HG03442 (cell line): ENCODE results near the gene PIM2.
"Not testable (repeated sequence)": the region's sequence is repeated elsewhere in the genome, so short reads cannot be mapped to it uniquely, and the experiment has no call there.

Experiments
- ATAC-seq: cut with Tn5 transposase; IDR thresholded peaks from one replicate; pipeline ENCODE4 v1.9.1; 2021; ENCODE audit warnings: mild to moderate bottlenecking, moderate library complexity; ENCODE audit not compliant: unreplicated experiment

Gene PIM2

DNA sequence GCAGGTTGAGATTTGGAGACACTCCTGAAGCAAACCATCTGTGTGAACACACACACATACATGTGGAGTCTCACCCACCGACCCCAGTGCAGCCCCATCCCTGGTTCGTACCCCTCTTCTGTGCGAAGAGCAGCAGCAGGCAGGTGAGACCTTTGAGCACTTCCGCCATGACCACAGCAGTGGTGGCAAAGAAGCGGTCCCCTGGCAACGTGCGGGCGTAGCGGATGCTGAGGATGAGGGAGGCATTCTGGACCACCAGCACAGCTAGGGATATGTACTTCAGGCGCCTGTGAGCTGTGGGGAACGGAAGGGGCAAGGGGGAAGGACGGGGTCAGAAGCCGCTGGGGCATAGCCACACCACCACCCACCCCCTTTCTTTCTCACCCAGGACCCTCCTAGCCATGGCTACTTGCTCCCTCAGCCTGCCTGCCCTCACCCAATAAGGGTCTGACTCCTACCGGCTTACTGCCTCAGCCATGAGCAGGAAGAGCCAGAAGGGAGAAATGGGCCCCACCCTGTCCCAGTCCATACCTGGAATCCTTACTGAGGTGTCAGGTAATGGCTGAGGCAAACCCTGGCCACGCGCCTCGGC is 9.0 kb downstream of the PIM2 start:
- no peak for ATAC-seq

DNA sequence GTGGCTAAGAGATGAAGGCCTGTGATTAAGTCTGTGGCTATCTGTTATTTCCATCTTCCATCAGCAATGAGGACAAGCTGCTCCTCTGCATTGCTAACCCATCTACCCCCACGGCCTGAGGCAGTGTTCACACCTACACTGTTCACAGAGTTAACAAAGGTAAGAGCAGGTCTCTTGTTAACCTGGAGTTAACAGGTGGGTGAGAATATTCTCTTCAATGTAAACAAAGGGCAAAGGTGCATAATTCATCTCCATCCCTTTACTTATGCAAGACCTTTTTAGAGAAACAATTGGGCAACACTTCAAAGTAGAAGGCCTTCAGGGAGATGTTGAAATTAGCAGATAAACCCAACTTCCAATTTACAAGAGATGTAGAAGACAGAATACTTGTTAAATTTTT is 10.2 kb downstream of the PIM2 start:
- ATAC-seq: no peak

DNA sequence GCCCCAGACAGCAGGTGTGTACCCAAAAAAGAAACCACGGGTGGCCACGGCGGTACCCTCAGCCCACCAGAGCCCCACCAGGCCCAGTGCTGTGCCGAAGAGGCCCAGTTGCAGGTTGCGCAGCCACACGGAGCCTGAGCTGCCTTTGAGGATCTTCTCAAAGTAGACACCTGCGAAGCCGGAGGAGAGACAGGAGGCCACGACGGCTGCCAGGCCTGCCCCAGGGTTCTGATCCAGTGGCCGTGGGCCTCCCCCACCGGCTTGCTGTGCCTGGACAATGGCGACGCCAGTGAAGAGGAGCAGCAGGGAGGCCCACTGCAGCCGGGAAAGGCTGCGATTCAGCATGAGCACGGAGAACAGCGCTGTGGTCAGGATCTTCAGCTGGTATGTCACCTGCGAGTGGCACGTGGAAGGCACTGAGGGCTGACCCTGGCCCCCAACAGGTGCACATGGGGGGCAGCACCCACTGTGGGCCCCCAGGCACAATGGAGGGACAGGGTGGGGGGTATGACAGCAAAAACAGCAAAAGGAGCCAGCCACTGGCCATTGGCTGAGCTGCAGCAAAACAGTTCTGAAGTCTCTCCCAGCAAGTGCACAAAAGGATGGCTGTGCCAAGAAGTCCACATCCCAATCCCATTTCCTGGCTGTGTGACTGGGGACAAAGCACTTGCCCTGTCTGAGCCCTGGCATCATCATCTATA is 13.6 kb downstream of the PIM2 start:
- ATAC-seq: no peak

DNA sequence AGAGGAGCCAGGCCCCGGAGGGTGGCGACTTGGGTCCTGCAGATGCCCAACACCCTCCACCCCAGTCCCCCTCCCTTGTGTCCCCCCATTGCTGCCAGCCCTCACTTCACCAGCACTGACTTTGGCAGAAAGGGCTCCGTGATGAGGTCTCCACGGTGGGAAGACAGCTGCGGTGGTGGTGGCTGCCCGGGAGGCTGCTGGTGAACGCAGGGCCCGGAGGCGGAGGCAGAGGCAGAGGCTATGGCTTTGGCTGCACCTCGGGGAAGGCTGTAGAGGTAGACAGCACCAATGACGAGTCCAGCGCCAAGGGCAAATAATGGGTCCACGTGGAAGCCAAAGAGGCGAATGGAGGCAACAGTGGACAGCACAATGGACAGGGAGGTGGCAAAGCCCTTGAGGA is 14.2 kb downstream of the PIM2 start:
- no peak for ATAC-seq

DNA sequence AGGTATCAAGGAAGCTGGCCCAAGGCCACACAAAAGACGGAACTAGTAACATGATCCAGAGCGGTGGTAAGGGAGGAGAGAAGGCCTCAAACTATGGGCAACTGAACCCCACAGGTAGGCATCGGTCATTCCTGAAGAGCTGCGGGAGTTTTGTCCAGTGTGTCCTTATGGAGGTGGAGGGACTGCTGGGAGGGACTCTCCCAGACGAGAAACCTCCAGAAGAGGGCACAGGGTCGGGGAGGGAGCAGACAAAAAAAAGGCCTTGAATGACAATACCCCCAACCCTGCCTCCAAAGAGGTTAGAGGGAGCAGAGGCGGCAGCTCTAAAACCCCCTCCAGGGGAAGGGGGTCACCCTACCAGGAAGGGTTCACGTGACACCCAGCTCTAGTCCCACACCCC is 14.6 kb downstream of the PIM2 start:
- no peak for ATAC-seq

DNA sequence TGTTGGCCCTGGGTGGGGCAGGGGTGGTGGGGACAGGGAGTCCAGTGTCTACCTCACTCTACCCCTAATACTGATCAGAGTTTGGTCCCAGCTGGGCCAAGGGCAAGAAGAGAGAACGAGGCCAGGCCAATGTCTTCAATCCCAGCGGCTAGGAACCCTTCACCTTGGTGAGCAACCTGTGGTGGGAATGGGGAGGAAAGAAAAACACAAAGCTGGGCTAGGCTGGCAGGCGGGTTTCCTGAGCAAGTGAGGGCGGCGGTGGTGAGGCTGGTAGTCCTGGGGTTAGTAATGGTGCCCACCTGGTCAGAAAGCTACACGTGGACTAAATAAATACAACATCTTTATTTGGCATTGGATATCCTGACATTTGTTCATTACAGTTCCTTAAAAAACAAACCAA is 15.5 kb downstream of the PIM2 start:
- ATAC-seq: no peak

DNA sequence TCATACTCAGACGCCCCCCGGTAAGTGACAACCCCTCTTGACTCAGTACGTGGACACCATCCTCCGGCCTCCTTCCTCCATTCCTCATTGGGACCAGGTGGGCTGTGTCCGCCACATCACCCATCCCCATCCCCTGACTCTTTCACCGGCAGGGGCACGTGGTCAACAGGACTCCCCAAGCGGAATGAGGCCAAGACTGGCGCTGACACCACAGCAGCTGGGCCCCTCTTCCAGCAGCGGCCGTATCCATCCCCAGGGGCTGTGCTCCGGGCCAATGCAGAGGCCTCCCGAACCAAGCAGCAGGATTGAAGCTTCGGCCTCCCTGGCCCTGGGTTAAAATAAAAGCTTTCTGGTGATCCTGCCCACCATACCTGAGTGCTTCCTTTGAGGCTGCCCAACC is 16.0 kb downstream of the PIM2 start:
- no peak for ATAC-seq

DNA sequence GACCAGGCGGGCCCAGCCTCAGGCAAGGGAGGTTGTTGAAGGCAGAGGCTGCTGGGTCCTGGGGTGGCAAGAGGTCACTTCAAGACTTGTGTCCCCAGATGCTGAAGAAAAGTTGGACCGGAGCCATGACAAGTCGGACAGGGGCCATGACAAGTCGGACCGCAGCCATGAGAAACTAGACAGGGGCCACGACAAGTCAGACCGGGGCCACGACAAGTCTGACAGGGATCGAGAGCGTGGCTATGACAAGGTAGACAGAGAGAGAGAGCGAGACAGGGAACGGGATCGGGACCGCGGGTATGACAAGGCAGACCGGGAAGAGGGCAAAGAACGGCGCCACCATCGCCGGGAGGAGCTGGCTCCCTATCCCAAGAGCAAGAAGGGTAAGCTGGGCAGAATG is 16.7 kb downstream of the PIM2 start:
- no peak for ATAC-seq

DNA sequence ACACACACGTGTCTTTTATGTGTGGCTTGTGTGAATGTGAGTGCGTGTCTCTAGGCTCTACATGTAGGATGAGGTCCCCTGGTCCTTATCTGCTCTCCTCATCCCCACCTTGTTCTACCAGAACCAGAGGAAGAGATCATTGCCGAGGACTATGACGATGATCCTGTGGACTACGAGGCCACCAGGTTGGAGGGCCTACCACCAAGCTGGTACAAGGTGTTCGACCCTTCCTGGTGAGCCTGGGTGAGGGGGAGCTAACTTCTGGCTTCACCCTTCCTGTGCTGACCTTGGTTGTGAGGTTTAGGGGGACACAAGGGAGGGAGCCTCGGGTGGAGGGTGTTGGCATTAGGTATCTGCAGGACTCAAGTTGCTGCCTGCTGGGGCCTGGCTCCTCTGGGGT is 17.8 kb downstream of the PIM2 start:
- no peak for ATAC-seq

DNA sequence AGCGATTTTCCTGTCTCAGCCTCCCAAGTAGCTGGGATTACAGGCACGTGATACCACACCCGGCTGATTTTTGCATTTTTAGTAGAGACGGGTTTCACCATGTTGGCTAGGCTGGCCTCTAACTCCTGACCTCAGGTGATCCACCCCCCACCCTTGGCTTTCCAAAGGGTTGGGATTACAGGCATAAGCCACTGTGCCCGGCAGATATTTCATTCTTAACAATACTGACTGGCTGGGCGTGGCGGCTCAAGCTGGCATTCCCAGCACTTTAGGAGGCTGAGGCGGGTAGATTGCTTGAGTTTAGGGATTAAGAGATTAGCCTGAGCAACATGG is 19.8 kb downstream of the PIM2 start:
- ATAC-seq: no peak

DNA sequence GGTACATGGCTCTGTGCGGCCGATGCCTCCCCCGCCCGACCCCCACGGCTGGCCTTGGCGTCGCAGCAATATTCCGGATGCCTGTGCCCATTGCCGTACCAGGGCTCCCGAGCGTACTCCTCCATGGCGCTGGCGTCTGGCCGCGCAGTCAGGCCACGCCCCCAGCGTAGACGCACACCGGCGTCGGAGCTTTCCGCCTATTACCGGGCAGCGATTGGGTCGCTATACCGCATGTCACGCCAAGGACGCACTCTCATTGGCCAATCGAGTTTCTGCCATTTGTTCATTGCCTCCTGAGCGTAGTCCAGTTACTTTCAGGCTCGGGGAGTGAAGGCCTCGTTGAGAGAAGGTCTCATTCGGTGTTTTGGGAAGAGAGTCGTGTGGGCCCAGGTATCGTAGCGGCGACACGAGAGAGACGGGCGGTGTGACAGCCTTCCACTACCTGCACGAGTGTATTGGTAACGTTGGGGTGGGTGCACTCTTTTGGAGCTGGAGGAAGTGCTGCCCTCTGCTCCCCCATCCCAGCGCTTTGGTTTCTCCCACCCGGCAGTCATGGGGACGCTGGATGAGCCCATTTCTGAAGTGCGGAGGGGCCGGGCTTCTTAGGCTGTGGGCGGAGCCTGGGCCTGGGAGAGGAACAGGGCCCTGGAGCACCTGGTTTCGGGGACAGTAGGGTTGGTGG is 21.1 kb downstream of the PIM2 start, which contains the start of the genes PQBP1 and TIMM17B:
Gene PQBP1 (plus strand): TSS at position 306 of the 682 bp plus-strand sequence. CDS start 580 bp downstream, outside the sequence.
Gene TIMM17B (minus strand): TSS at position 144 of the 682 bp plus-strand sequence. CDS start 19 bp downstream, at position 125.
- peak; percentile 92 for ATAC-seq

DNA sequence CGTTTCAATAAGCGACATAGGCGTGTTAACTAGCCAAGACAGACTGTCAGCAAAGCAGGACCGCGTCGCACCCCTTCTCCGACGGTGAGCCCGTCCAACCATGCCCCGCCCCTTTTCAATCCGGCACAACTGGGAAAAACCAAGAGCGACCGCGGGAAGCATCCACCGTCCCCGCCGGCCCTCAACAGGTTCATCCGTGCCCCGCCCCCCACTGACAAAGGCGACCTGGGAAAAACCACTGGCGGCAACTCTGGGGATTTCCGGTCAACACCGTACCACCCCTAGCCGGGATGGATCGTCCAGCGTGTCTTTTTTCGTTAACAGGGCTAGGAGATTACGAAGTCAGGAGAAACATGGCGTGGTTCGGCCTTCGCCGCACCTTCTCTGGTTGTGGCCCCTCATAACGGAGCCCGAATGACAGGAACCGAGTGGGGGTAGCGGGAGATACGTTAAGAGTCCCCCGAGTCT is 21.6 kb downstream of the PIM2 start:
- peak; percentile 7 for ATAC-seq

DNA sequence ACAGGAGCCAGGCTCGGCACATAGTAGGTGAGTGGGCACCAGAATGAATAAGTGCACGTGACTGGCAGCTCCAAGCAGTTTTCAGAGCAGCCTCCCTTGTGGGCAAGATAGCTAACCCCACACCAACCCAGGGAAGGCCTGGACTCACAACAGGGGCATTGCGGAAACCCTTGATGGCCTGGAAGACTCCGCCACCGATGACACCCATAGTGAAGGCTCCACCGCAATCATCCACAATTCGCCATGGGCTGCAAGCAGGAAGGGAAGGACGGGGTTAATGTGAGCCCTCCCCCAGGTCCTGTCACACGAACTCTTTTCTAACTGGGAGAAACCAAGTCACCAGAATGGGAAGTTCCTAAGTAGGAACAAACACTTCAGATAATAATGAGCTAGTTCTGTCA is 22.2 kb downstream of the PIM2 start:
- ATAC-seq: no peak

DNA sequence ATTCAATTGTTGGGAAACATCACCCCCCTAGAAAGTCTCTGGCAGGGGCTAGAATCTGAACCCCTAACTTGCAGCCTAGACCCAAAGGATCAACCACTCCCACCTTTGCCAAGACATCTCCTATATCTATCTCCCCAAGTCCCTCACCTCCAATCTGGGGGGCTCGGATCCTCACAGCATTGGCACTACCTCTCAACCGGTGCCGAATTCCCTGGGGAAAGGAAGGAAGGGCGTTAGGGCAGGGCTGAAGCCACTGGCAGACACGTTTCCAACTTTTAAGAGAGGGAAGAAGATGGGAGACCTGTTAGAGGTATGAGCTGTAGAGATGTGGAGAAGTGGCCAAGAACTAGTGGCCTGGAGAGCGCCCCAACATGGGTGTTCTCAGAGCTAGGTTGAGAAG is 23.9 kb downstream of the PIM2 start:
- ATAC-seq: no peak

DNA sequence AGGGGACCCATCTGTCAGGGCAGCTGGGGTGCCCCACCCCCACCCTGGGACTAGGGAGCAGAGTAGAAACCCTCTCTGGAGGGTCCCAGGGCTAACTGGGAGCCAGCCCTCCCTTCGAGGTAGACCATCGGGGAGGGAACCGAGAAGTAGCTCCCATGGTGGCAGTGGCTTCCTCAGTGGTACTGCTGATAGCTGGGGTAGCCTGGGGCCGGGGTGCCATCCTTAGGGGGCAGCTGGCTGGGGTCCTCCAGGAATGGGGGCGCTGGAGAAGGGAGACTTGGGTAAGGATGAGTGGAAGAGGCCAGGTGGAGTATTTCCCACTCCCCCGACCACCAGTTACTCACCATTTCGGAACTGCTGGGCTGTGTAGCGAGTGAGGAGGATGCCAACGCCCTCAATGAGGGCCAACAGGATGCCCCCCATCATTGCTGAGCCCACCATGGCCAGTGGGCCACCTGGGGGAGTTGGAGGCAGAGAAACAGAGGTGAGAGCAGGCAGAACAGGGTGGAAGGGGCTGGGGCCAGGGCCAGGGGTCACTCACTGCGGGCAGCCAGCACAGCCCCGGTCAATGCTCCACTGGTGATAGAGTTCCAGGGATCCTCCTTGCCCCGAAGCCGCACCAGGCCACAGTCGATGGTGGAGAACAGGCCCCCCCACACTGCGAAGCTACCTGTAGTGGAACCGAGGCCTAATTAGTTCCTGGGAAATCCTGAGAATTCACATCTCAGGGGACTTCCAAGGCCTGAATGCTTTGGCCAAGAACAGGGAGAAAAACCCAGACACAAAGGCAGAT is 25.1 kb downstream of the PIM2 start:
- ATAC-seq: no peak

DNA sequence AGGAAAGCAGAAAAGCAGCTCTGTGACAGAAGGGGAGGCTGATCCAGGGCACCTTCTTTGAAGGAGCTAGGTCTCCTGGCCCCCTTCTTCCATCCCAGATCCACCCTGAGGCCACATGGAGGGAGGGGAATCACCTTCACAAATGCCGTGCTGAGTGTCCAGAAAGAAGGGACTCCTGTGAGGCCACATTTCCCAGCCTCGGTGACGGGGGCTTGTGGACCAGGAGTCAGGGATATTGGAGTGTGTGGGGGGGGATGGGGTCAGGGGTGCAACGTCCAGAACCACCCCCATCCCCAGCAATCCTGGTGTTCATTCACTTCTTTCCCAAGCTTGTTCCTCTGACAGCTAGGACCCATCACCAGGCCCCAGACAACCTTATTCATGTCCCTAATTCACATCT is 25.9 kb downstream of the PIM2 start:
- no peak for ATAC-seq

DNA sequence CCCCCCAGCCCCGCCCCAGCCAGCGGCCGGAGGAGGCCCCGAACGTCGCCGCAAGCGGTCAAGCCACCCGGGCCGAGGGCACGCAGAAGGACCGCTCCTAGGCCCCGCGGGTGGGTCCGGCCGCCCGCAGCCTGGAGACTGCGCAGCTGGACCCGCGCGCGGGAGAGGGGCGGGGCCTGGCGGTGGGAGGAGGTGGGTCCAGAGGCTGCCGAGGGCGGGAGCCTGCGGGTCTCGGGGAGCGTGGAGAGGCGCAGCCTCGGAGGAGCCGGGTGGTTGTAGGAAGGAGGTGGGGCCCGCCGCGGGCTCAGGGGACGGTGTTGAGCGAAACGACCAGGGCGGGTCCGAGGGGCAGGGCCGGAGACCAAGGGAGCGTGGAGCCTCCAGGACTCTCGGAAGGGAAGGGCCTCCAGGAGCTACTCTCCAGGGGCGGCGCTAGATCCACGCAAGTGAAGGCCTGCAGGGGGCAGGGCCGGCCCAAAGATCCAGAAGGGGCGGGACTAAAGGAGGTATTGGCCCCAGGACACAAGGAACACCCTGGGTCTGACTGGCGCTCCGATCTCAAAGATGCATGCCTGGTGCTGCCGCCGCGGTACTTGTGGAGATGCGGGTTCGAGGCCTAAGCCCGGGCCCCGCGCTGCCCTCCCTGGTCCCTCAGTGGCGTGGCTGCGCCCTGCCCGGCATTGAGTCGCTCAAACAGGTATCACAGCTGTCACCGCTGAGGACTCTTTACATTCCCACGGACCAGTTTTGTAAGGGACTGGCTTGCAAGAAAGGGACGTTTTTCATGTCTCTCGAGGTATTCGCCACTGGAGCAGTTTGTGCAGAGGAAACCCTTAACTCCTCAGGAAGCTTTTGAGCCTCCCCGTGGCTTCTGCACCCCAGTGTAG is 27.2 kb downstream of the PIM2 start:
- ATAC-seq: peak; percentile 83

DNA sequence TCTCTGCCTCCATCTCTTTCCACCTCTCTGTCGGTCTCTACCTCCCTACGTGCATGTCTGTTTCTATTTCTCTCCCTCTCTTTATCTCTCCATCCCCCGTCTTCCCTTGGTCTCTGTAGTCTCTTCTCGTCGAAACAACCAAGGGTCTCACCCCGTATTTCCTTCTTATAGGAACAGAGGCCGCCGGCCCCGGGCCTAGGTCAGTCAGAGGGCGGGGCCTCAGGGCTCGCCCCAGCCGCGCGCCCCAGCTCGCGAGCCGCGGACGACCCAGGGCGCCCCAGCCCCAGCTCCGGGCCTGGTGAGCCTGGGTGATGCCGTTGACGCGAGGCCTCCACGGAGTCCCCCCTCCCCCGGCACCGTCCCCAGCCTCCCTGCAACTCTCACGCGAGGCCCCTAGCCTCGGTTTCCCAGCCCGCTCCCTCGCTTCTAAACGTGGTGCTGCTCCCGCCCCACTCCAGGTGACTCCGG is 27.9 kb downstream of the PIM2 start:
- ATAC-seq: peak; percentile 35

DNA sequence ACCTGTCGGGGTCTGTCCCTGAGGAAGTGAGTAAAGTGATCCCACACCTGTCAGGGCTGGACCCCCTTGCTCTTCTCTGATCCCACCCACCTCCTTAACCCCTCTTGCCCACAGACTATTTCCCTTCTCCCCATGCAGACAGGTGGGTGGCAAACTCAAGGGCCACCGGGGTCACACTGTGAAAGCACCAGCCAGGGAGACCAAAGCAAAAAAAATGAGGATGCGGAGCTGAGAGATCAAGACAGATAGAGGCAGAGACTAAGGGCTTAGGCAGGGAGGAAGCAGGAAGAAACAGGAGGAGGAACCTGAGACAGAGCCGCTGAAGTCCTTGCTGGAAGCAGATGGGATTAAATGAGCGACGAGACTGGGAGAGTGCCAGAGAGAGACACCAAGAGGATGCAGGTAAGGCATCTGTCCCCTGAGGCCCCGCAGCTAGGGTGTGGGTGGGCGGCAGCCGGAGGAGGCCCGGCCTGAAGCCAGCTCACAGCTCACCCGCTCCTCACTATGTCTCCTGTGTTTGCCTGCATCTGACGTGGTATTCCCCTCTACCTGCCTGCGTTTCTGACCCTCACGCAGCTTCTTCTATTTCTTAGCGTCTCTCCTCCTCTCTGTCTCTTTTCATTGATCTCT is 28.4 kb downstream of the PIM2 start:
- no peak for ATAC-seq

DNA sequence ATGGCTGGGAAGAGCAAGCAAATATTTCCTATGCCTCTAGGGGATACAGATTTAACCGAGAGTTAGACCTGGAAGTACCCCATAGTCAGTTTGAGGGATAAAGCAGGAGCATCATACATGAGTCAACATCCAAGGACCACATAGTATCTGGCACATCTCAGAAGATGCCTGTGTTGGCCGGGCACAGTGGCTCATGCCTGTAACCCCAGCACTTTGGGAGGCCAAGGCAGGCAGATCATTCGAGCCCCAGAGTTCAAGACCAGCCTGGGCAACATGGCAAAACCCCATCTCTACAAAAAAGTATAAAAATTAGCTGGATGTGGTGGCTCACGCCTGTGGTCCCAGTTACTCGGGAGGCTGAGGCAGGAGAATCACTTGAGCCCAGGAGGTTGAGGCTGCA is 32.2 kb downstream of the PIM2 start:
- ATAC-seq: not testable (repeated sequence)
